Ramos (cell line): ENCODE measurements around the gene UBE2L5.

Experiments
- in situ Hi-C: fragments of 300-500 bp; cut with MboI; formaldehyde crosslinking; loops from one replicate; pipeline ENCODE4 v1.14.3; 2022; ENCODE audit warnings: low sequenced_read_pairs; ENCODE audit not compliant: unreplicated experiment

Gene UBE2L5

DNA sequence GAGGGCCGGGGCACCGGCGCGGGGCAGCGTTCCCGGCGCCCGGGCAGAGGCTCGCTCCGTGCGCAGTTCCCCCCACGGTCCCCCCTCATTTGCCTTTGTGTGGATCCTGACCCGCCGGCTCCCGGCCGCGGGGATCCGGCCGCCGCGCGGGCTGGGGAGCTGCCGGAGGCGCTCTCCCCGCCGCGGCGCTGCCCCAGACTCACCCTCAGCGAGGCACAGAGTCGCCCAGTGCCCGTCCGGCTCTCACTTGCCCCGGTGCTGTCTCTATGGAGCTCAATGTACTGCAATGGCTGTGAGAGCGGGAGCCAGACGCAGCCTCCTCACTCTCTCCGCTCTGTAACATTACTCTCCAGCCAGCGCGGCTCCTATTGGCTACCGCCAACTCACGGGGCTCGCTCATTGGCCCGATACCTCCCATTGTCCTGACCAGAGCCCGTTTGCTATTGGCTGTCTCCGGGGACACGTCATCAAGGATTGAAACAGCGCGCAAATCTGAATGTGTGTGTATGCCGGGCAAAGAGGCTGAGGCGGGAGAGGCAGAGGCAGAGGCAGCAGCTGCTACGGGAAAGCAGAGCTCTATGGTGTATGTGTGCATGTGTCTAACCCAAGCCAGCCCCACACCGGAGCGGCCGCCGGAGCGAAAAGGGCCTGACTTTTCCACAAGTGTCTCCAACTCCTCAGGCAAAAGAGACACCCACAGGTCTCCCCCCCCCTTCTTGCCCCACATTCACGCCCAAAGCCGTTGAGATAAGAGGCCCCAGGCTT is 43.5 kb downstream of the UBE2L5 start, which contains the start of gene HMGB1:
Gene HMGB1 (minus strand): TSS at position 344 of the 765 bp plus-strand sequence. CDS start 2,256 bp downstream, outside the sequence.
- in situ Hi-C loops, result no loop called here

DNA sequence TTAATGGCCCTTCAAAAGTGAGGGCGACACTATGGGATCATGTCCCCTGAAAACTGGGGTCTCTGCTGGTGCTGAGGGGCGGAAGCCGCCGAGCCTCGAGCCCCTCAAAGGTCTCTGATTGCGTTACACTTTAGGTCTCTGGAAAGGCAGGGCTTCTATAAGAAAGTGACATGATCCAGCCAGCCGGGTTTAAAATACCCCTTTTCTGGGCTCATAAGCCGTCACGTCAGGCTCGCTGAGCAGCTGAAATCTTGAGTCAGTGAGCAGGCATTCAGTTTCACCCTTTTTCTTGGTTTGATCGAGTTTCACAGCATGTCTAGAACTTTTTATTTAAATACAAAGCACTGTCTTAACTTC is 44.0 kb downstream of the UBE2L5 start:
- in situ Hi-C loops, result no loop called here

DNA sequence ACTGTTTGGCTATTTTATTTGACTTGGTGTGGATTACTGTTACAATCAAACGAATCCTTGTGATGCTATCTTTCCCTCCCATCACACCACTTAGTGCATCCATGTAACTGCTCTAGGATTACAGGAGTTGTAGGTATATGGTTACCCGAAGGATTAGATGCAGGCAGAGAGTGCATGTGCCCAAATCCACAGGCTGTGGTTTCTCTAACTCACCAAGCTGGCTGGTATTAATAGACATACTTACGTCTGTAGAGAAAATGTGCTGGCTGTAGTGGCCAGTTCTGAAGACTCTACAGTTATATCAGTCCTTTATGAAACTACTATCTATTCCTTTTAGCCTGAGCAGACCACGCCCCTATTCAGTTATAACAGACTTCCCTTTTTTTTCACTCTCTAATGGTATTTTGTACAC is 44.6 kb downstream of the UBE2L5 start:
- in situ Hi-C loops, result no loop called here

DNA sequence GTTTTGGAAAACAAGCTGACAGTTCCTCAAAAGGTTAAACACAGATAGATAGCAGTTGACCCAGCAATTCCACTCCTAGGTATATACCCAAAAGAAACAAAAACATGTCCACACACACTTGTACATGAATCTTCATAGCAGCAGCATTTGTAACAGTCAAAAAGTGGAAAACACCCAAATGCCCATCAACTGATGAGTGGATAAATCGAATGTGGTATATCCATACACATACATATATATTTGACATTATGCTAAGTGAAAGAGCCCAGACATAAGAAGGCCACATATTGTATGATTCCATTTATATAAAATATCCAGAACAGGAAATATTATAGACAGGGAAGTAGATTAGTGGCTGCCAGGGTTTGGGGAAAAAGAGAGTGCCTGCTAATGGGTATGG is 51.4 kb downstream of the UBE2L5 start:
- in situ Hi-C loops, result no loop called here

- in situ Hi-C loops, result no loop called here
Measured at GRCh38 chr13:30477346-30478195, 55.3 kb downstream of the UBE2L5 start.
